Glutamatergic neuron (in vitro differentiated cells): Measurements from ENCODE around the gene SMARCE1. TPM values are rescaled to one million over a fixed set of nuclear protein-coding genes. Genes with fewer than 3 reads are reported as not detected.

Experiments used
- DNase-seq: peaks from one replicate; pipeline ENCODE4 v3.0.0; 2022
- H3K27ac Mint-ChIP-seq: one replicate; pipeline ENCODE4 v1.8.0; 2020; ENCODE audit warnings: mild to moderate bottlenecking, mixed read lengths, inconsistent platforms; ENCODE audit not compliant: unreplicated experiment
- H3K27me3 Mint-ChIP-seq: one replicate; pipeline ENCODE4 v1.8.0; 2020; ENCODE audit warnings: mild to moderate bottlenecking, moderate library complexity, mixed read lengths, inconsistent platforms; ENCODE audit not compliant: unreplicated experiment
- H3K36me3 Mint-ChIP-seq: one replicate; pipeline ENCODE4 v1.8.0; 2020; ENCODE audit warnings: mild to moderate bottlenecking, mixed read lengths, inconsistent platforms; ENCODE audit not compliant: unreplicated experiment
- H3K4me1 Mint-ChIP-seq: one replicate; pipeline ENCODE4 v1.8.0; 2020; ENCODE audit warnings: mild to moderate bottlenecking, low read depth, mixed read lengths, inconsistent platforms; ENCODE audit not compliant: unreplicated experiment
- H3K4me3 Mint-ChIP-seq: one replicate; pipeline ENCODE4 v1.8.0; 2020; ENCODE audit warnings: mild to moderate bottlenecking, mixed read lengths, inconsistent platforms; ENCODE audit not compliant: unreplicated experiment
- H3K9me3 Mint-ChIP-seq: one replicate; pipeline ENCODE4 v1.8.0; 2020; ENCODE audit warnings: mild to moderate bottlenecking, moderate library complexity, mixed read lengths, inconsistent platforms; ENCODE audit not compliant: unreplicated experiment
- total RNA-seq: library from RNA; stranded (reverse); fragmentation: NEBNext Ultra II Directional; extraction: Animal tissue kit (Norgen Biotek cat#: 25700); gene quantifications from one replicate; pipeline ENCODE4 v1.2.1, GENCODE V29; 2021; ENCODE audit not compliant: unreplicated experiment
- TF ChIP-seq, protein P1 (sequence below): fragments of 200-600 bp; sonication (generic); IDR thresholded peaks from one replicate; pipeline ENCODE4 v1.5.0; 2021; ENCODE audit not compliant: partially characterized antibody, unreplicated experiment

SMARCE1 gene
- total RNA-seq, 1 donor from 2014 or later, result 207 TPM

GRCh38 chr17:40663252-40663651, 15.6 kb upstream of the SMARCE1 start:
- peaks cover 3% of the 10 kb centered on the region for H3K9me3 Mint-ChIP-seq
- H3K4me3 Mint-ChIP-seq, result peak overlapping the region; percentile 28
- DNase-seq, result no peak
- peaks cover 20% of the 10 kb centered on the region for H3K4me1 Mint-ChIP-seq
- H3K27ac Mint-ChIP-seq, result peak overlapping the region; percentile 20
- H3K36me3 Mint-ChIP-seq, result no peaks in the 10 kb centered on the region
- peaks cover 1% of the 10 kb centered on the region for H3K27me3 Mint-ChIP-seq
- TF ChIP-seq, protein P1, sequence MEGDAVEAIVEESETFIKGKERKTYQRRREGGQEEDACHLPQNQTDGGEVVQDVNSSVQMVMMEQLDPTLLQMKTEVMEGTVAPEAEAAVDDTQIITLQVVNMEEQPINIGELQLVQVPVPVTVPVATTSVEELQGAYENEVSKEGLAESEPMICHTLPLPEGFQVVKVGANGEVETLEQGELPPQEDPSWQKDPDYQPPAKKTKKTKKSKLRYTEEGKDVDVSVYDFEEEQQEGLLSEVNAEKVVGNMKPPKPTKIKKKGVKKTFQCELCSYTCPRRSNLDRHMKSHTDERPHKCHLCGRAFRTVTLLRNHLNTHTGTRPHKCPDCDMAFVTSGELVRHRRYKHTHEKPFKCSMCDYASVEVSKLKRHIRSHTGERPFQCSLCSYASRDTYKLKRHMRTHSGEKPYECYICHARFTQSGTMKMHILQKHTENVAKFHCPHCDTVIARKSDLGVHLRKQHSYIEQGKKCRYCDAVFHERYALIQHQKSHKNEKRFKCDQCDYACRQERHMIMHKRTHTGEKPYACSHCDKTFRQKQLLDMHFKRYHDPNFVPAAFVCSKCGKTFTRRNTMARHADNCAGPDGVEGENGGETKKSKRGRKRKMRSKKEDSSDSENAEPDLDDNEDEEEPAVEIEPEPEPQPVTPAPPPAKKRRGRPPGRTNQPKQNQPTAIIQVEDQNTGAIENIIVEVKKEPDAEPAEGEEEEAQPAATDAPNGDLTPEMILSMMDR, result no peak

DNA sequence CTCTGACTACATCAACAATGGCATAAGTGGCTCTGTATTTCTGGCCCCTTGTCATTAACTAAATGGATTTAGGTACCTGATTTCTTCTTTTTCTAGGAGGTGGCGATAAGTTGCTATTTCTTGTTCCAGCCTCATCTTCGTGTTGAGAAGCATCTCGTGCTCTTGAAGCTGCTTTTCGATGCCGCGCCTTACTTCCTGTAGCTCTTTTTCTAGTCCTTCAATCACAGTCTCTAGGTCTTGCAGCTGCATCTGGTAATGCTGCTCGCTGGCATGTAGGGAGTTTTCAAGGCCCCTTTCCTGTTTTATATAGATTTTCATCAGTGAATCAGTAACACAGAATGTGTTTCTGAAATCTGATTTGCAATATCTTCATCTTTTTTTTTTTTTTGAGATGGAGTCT, 12.3 kb upstream of the SMARCE1 start:
- Mint-ChIP-seq H3K4me1 (peaks cover 6% of the 10 kb centered on the region), H3K27me3 (peaks cover 1% of the 10 kb centered on the region), H3K4me3 (no peak overlapping the region), H3K9me3 (no peaks in the 10 kb centered on the region), H3K27ac (no peak overlapping the region), H3K36me3 (no peaks in the 10 kb centered on the region)
- DNase-seq, result no peak
- TF ChIP-seq, protein P1, result no peak

GRCh38 chr17:40658396-40658795, 10.8 kb upstream of the SMARCE1 start:
- no peaks in the 10 kb centered on the region for H3K9me3 Mint-ChIP-seq
- H3K4me3 Mint-ChIP-seq, result no peak overlapping the region
- H3K27me3 Mint-ChIP-seq, result peaks cover 1% of the 10 kb centered on the region
- TF ChIP-seq, protein P1, result no peak
- peaks cover 4% of the 10 kb centered on the region for H3K4me1 Mint-ChIP-seq
- no peak for DNase-seq
- no peak overlapping the region for H3K27ac Mint-ChIP-seq
- H3K36me3 Mint-ChIP-seq, result no peaks in the 10 kb centered on the region

DNA sequence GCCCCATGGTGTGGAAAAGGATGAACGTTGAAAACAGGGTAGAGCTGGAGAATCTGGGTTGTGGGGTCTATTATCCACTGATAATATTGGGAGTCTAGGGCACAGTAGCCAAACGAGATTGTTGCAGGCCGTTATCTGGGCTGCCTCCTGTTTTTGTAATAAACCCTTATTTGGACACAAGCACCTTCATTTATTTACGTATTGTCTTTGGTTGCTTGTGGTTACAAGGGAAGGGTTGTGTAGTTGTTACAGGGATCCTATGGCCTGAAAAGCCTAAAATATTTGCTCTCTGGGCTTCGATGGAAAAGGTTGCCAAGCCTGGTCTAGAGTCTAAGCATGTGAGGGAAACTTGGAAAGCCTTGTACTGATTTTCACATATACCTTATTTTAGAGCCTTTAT, 4.3 kb upstream of the SMARCE1 start:
- H3K27ac Mint-ChIP-seq, result no peak overlapping the region
- peaks cover 12% of the 10 kb centered on the region for H3K9me3 Mint-ChIP-seq
- no peak overlapping the region for H3K4me3 Mint-ChIP-seq
- peaks cover 8% of the 10 kb centered on the region for H3K27me3 Mint-ChIP-seq
- DNase-seq, result no peak
- H3K4me1 Mint-ChIP-seq, result peaks cover 7% of the 10 kb centered on the region
- TF ChIP-seq, protein P1, result no peak
- H3K36me3 Mint-ChIP-seq, result no peaks in the 10 kb centered on the region

DNA sequence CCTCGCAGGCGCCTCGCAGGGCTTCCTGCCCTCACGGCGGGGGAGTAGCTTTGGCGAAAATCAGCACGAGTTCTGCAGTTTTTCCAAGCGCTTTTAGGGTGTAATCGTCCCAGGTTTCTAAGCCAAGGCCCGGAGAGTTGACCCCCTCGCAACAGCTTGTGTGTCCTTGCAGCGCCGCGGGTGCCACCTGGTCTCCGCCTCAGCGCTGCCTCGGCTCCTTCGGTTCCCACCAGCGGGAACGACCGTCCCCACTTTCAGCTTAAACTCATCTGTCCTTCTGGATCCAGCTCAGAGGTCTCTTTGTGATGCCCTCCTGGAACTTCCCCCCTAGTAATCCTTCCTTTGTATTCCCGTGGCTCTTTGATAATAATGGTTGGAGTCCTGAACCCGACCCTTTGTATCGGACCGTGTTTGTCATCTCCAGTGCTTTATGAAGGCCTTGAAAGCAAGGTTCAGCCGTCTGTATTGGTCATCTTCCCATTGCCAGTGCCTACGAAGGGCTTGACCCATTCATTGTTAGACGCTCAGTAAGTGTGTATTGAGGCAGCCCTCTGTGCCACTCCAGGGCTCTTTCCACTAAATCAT, 858 bp upstream of the SMARCE1 start:
- H3K27me3 Mint-ChIP-seq, result peaks cover 8% of the 10 kb centered on the region
- peak; percentile 63 for DNase-seq
- H3K9me3 Mint-ChIP-seq, result peaks cover 12% of the 10 kb centered on the region
- peak overlapping the region; percentile 96 for H3K4me3 Mint-ChIP-seq
- peaks cover 18% of the 10 kb centered on the region for H3K4me1 Mint-ChIP-seq
- TF ChIP-seq, protein P1, result no peak
- peak overlapping the region; percentile 99 for H3K27ac Mint-ChIP-seq
- H3K36me3 Mint-ChIP-seq, result no peaks in the 10 kb centered on the region
